Fibroblast of the aortic adventitia (primary cell): ENCODE results near the gene GDPGP1. TPM values are rescaled to one million over a fixed set of nuclear protein-coding genes. Genes with fewer than 3 reads are reported as not detected.

ENCODE experiments used
- DNase-seq: peaks from one replicate; pipeline ENCODE4 v3.0.0-alpha.2; 2010; ENCODE audit warnings: low read depth
- H3K4me3 ChIP-seq: 2 replicates; pipeline ENCODE4 v1.5.1; 2011; ENCODE audit warnings: low read depth, mild to moderate bottlenecking, control low read depth, low read length, moderate library complexity
- total RNA-seq: library from RNA; depleted of rRNA; stranded (reverse); fragments of >200 nt; gene quantifications from 2 replicates; pipeline ENCODE4 v1.2.3, GENCODE V29; 2012; ENCODE audit warnings: low replicate concordance
- TF ChIP-seq, protein P1 (sequence below): IDR thresholded peaks from 2 replicates; pipeline ENCODE4 v1.5.1; 2011; ENCODE audit warnings: mild to moderate bottlenecking, low read length, control low read depth, inconsistent platforms; ENCODE audit not compliant: insufficient read depth

GDPGP1 gene
- total RNA-seq, 1 donor: 9.6 TPM

GRCh38 chr15:90212221-90213098 lies 21.5 kb upstream of the GDPGP1 start:
- DNase-seq: no peak
- no peak overlapping the region for H3K4me3 ChIP-seq
- TF ChIP-seq, protein P1, sequence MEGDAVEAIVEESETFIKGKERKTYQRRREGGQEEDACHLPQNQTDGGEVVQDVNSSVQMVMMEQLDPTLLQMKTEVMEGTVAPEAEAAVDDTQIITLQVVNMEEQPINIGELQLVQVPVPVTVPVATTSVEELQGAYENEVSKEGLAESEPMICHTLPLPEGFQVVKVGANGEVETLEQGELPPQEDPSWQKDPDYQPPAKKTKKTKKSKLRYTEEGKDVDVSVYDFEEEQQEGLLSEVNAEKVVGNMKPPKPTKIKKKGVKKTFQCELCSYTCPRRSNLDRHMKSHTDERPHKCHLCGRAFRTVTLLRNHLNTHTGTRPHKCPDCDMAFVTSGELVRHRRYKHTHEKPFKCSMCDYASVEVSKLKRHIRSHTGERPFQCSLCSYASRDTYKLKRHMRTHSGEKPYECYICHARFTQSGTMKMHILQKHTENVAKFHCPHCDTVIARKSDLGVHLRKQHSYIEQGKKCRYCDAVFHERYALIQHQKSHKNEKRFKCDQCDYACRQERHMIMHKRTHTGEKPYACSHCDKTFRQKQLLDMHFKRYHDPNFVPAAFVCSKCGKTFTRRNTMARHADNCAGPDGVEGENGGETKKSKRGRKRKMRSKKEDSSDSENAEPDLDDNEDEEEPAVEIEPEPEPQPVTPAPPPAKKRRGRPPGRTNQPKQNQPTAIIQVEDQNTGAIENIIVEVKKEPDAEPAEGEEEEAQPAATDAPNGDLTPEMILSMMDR: no peak

DNA sequence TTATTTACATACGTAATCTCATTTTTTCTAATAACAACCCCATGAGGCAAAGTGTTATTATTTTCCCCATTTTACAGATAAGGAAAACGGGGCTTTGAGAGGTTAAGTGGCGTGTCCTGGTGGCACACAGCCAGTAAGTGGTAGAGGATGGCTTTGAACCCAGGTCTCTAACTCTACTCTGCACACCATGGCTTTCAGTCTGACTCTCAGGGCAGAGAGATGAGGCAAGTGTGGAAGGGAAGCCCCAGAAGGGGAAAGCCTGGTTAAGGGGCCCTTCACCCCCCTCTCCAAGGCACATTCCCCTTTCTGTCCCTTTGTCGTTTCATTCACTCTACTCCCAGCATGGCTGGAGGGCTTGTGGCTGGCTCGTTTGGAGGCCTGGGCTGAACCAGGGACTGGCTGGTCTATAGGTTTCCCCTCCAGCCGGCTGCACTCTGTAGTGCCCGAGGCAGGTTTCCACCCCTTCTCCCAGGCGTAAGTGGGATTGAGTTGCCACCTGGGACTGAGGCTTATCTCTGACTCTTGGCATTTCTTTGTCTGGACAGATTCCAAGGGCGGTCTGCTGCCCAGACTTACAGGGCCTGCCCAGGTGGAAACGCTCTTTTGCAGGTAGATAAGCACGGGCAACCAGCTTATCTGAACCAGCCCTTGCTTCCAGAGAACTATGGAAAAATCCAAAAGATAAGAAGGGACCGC lies 20.7 kb upstream of the GDPGP1 start:
- no peak overlapping the region for H3K4me3 ChIP-seq
- no peak for DNase-seq
- TF ChIP-seq, protein P1: no peak

GRCh38 chr15:90213818-90214204 lies 20.2 kb upstream of the GDPGP1 start:
- DNase-seq: no peak
- TF ChIP-seq, protein P1: no peak
- H3K4me3 ChIP-seq: no peak overlapping the region

GRCh38 chr15:90214553-90215196 lies 19.3 kb upstream of the GDPGP1 start:
- no peak for DNase-seq

GRCh38 chr15:90217671-90218394 lies 16.2 kb upstream of the GDPGP1 start:
- TF ChIP-seq, protein P1: no peak
- H3K4me3 ChIP-seq: no peak overlapping the region
- no peak for DNase-seq

More at GRCh38 chr15:90214553-90215196, 19.3 kb upstream of the GDPGP1 start:
- TF ChIP-seq, protein P1: peak; percentile 39
- no peak overlapping the region for H3K4me3 ChIP-seq
